H1 (cell line): ENCODE data around the gene FGFBP3. TPM values are rescaled to one million over a fixed set of nuclear protein-coding genes. Genes with fewer than 3 reads are reported as not detected.

Experiments used
- CTCF ChIA-PET: fragments of 300-600 bp; sonication (Branson Sonifier 250); formaldehyde crosslinking; loops from one replicate; lab custom pipeline; 2021; ENCODE audit not compliant: partially characterized antibody; lab: Charles Lee
- POLR2A ChIA-PET: fragments of 300-600 bp; sonication (Branson Sonifier 250); formaldehyde crosslinking; loops from one replicate; lab custom pipeline; 2021; ENCODE audit warnings: inconsistent platforms; ENCODE audit not compliant: partially characterized antibody; lab: Charles Lee
- DNase-seq, 2 experiments: peaks; one replicate each; pipeline versions ENCODE4 v3.0.0 to v3.0.0-alpha.2; 2010 to 2022; ENCODE audit warnings: low spot score in 2 of 2, low read depth in 1 of 2, mixed read lengths in 1 of 2
- FAIRE-seq: peaks from 2 replicates; lab custom pipeline; 2011; peaks lifted over from hg19 to GRCh38; lab: Jason Lieb, UNC
- H2AFZ ChIP-seq: 2 replicates; pipeline ENCODE4 v1.8.1; 2012; ENCODE audit warnings: low read length, inconsistent platforms
- H2AK5ac ChIP-seq: 2 replicates; pipeline ENCODE4 v1.6.1; 2013; ENCODE audit warnings: low read depth, low read length
- H2BK120ac ChIP-seq: replicated peaks from 2 replicates; pipeline ENCODE3; 2013; ENCODE audit warnings: low read depth, low read length, inconsistent platforms
- H2BK12ac ChIP-seq: 2 replicates; pipeline ENCODE4 v1.6.1; 2013; ENCODE audit warnings: low read depth, low read length
- H2BK15ac ChIP-seq: 2 replicates; pipeline ENCODE4 v1.6.1; 2013; ENCODE audit warnings: low read length
- H2BK20ac ChIP-seq: 2 replicates; pipeline ENCODE4 v1.6.1; 2013; ENCODE audit warnings: low read length
- H2BK5ac ChIP-seq: 2 replicates; pipeline ENCODE4 v1.6.1; 2013; ENCODE audit warnings: low read depth, low read length
- H3K14ac ChIP-seq: 2 replicates; pipeline ENCODE4 v1.6.1; 2013; ENCODE audit warnings: inconsistent platforms; ENCODE audit not compliant: insufficient read length
- H3K18ac ChIP-seq: 2 replicates; pipeline ENCODE4 v1.6.1; 2013; ENCODE audit warnings: low read length; ENCODE audit errors: extremely low read depth
- H3K23ac ChIP-seq: 2 replicates; pipeline ENCODE4 v1.6.1; 2013; ENCODE audit warnings: inconsistent platforms; ENCODE audit not compliant: insufficient read length
- H3K23me2 ChIP-seq: 2 replicates; pipeline ENCODE4 v1.6.1; 2013; ENCODE audit warnings: low read depth, low read length
- H3K27ac ChIP-seq: 2 replicates; pipeline ENCODE4 v1.6.1; 2011; ENCODE audit warnings: low read depth, low read length, inconsistent platforms
- H3K27me3 ChIP-seq, 4 experiments: replicated peaks in 1 of 4; 1 replicate in 1 of 4; 2 replicates in 3 of 4; pipeline versions ENCODE4 v1.6.1 to v1.8.1; 2011 to 2013; ENCODE audit warnings: low read length in 3 of 4, mild to moderate bottlenecking in 3 of 4, inconsistent platforms in 2 of 4, mixed read lengths in 2 of 4, moderate library complexity in 1 of 4; ENCODE audit not compliant: control insufficient read depth in 3 of 4, insufficient read depth in 3 of 4; ENCODE audit errors: extremely low read depth in 1 of 4
- H3K36me3 ChIP-seq, 4 experiments: 2 replicates each; pipeline versions ENCODE4 v1.6.1 to v1.8.1; 2011 to 2013; ENCODE audit warnings: mild to moderate bottlenecking in 4 of 4, low read length in 3 of 4, moderate library complexity in 2 of 4, control low read depth in 1 of 4, inconsistent platforms in 1 of 4; ENCODE audit not compliant: insufficient read depth in 4 of 4, control insufficient read depth in 2 of 4
- H3K4ac ChIP-seq: replicated peaks from 2 replicates; pipeline ENCODE3; 2013; ENCODE audit warnings: low read length, low read depth, mixed read lengths, inconsistent platforms; ENCODE audit not compliant: insufficient read length
- H3K4me1 ChIP-seq, 4 experiments: replicated peaks in 1 of 4; 1 replicate in 1 of 4; 2 replicates in 3 of 4; pipeline versions ENCODE4 v1.6.1 to v1.8.1; 2011 to 2013; ENCODE audit warnings: low read length in 3 of 4, inconsistent platforms in 2 of 4, mixed read lengths in 1 of 4; ENCODE audit not compliant: insufficient read depth in 4 of 4, control insufficient read depth in 3 of 4
- H3K4me2 ChIP-seq, 2 experiments: 2 replicates each; pipeline versions ENCODE4 v1.6.1 to v1.8.1; 2011 to 2013; ENCODE audit warnings: low read depth in 2 of 2, low read length in 2 of 2, control low read depth in 1 of 2, inconsistent platforms in 1 of 2, mild to moderate bottlenecking in 1 of 2; ENCODE audit not compliant: insufficient read depth in 1 of 2
- H3K4me3 ChIP-seq, 4 experiments: fragments of 200-600, 300-600 bp in 1 of 4; sonication (generic), shearing (Covaris generic), sonication (Bioruptor Twin) in 1 of 4; 2 replicates each; pipeline versions ENCODE4 v1.5.1 to v1.8.1; 2011 to 2016; ENCODE audit warnings: low read length in 4 of 4, low read depth in 3 of 4, control low read depth in 2 of 4, inconsistent platforms in 2 of 4, mild to moderate bottlenecking in 2 of 4, mixed read lengths in 1 of 4, moderate library complexity in 1 of 4; ENCODE audit not compliant: insufficient read depth in 2 of 4; ENCODE audit errors: extremely low read depth in 1 of 4
- H3K56ac ChIP-seq: replicated peaks from 2 replicates; pipeline ENCODE3; 2013; ENCODE audit warnings: low read depth, mild to moderate bottlenecking, mixed read lengths, low read length, inconsistent platforms; ENCODE audit not compliant: insufficient read length
- H3K79me1 ChIP-seq: 2 replicates; pipeline ENCODE4 v1.6.1; 2013; ENCODE audit warnings: low read depth, low read length, control low read depth
- H3K79me2 ChIP-seq, 2 experiments: 2 replicates each; pipeline versions ENCODE4 v1.6.1 to v1.8.1; 2012 to 2013; ENCODE audit warnings: low read length in 2 of 2, mild to moderate bottlenecking in 2 of 2, inconsistent platforms in 1 of 2; ENCODE audit not compliant: insufficient read depth in 2 of 2, control insufficient read depth in 1 of 2
- H3K9ac ChIP-seq, 4 experiments: replicated peaks in 1 of 4; 1 replicate in 1 of 4; 2 replicates in 3 of 4; pipeline versions ENCODE4 v1.6.1 to v1.8.1; 2011 to 2013; ENCODE audit warnings: low read depth in 3 of 4, low read length in 3 of 4, control low read depth in 2 of 4, mild to moderate bottlenecking in 2 of 4, moderate library complexity in 2 of 4, inconsistent platforms in 1 of 4; ENCODE audit errors: extremely low read depth in 1 of 4
- H3K9me3 ChIP-seq, 2 experiments: 2 replicates each; pipeline versions ENCODE4 v1.6.1 to v1.8.1; 2012 to 2013; ENCODE audit warnings: mild to moderate bottlenecking in 2 of 2, moderate library complexity in 2 of 2, control low read depth in 1 of 2, inconsistent platforms in 1 of 2, low read depth in 1 of 2, low read length in 1 of 2, mixed read lengths in 1 of 2; ENCODE audit not compliant: insufficient read depth in 2 of 2
- H4K20me1 ChIP-seq, 2 experiments: replicated peaks in 1 of 2; 2 replicates each; pipeline versions ENCODE3 to v1.8.1; 2011 to 2013; ENCODE audit warnings: inconsistent platforms in 2 of 2, low read length in 2 of 2, mild to moderate bottlenecking in 1 of 2; ENCODE audit not compliant: insufficient read depth in 2 of 2, control insufficient read depth in 1 of 2
- H4K5ac ChIP-seq: 2 replicates; pipeline ENCODE4 v1.6.1; 2013; ENCODE audit warnings: low read length, low read depth, mixed read lengths, inconsistent platforms; ENCODE audit not compliant: insufficient read length
- H4K8ac ChIP-seq: 2 replicates; pipeline ENCODE4 v1.8.0; 2013; ENCODE audit warnings: mild to moderate bottlenecking, moderate library complexity, low read length, inconsistent platforms; ENCODE audit not compliant: insufficient read depth; ENCODE audit errors: extremely low read depth
- H4K91ac ChIP-seq: replicated peaks from 2 replicates; pipeline ENCODE3; 2013; ENCODE audit warnings: low read length, mixed read lengths, inconsistent platforms; ENCODE audit not compliant: insufficient read length
- CEBPB ChIP-seq: IDR thresholded peaks from 2 replicates; pipeline ENCODE4 v1.6.1; 2012; ENCODE audit warnings: low read depth, low read length
- SIX5 ChIP-seq: IDR thresholded peaks from 2 replicates; pipeline ENCODE4 v1.6.1; 2011; ENCODE audit warnings: mild to moderate bottlenecking, low read depth, low read length
- WGBS, 2 experiments: shearing (Covaris generic) in 1 of 2; methylation state at CpG; one replicate each; pipeline versions ENCODE4 v1.1.6 to v1.1.7; 2013 to 2015; ENCODE audit warnings: low lambda C conversion rate in 2 of 2, mixed read lengths in 2 of 2, inconsistent platforms in 1 of 2, low coverage in 1 of 2, missing lambda C conversion rate in 1 of 2; ENCODE audit not compliant: insufficient replicate concordance in 2 of 2, insufficient coverage in 1 of 2, insufficient read length in 1 of 2; ENCODE audit errors: extremely low coverage in 1 of 2, missing lambda C conversion rate in 1 of 2; 5-methylcytosine and 5-hydroxymethylcytosine counted together
- polyA plus RNA-seq, 7 experiments: library from polyadenylated mRNA; depleted of rRNA in 3 of 7; stranded (reverse) in 5 of 7; unstranded in 2 of 7; fragments of >200 nt in 5 of 7; fragments of 200-250 nt in 2 of 7; gene quantifications; 1 replicate in 5 of 7; 2 replicates in 1 of 7; 4 replicates in 1 of 7; pipeline versions ENCODE4 v1.2.1 to v1.2.3, GENCODE V29; 2011 to 2013; ENCODE audit warnings: missing spikeins in 2 of 7, mixed read lengths in 2 of 7
- total RNA-seq: library from RNA; stranded (reverse); fragmentation: NEBNext Ultra II Directional; extraction: Animal tissue kit (Norgen Biotek cat#: 25700); gene quantifications from 2 replicates; pipeline ENCODE4 v1.2.1, GENCODE V29; 2021

FGFBP3 gene
- total and polyA plus RNA-seq, 2 of the 8 experiments (the other 6 are each of a cell fraction or from before 2014, with no cell fraction given) = 54.6 to 115 TPM

GRCh38 chr10:91865562-91866081 lies 43.7 kb downstream of the FGFBP3 start:
- no peaks in the 10 kb centered on the region for H3K27me3 ChIP-seq
- FAIRE-seq (no peak), DNase-seq (no peak)
- peaks cover 0 to 6% (median 4%) of the 10 kb centered on the region in 4 experiments; a peak in 4 of 7 replicates for H3K4me1 ChIP-seq
- no peak overlapping the region for H3K27ac ChIP-seq
- H3K4ac ChIP-seq = no peak overlapping the region
- H3K79me2 ChIP-seq = no peaks in the 10 kb centered on the region
- no peak overlapping the region for H3K4me2 ChIP-seq
- no peaks in the 10 kb centered on the region for H4K20me1 ChIP-seq
- TF ChIP-seq CEBPB (0 out of 2 replicates have a peak, but pooled peaks have one; percentile 14), SIX5 (no peak)
- no peaks in the 10 kb centered on the region for H3K9me3 ChIP-seq
- H2AFZ ChIP-seq = no peak overlapping the region
- WGBS, 2 experiments = 54% methylated on average over 2 of the region's 2 CpGs; no CpG with 5 or more reads in 1 of the 2 experiments
- ChIA-PET POLR2A (interaction anchor here (0.8 to 1.4 kb wide), 6 partner anchors 11 to 58 kb away, joined by 3 to 6 read pairs (median 4); partner anchors contain the start of genes BTAF1 and FGFBP3), CTCF (interaction anchor here (0.9 to 1.6 kb wide), 7 partner anchors 9 to 986 kb away, joined by 3 to 7 read pairs (median 4); no protein-coding TSS in a partner anchor)
- H2BK20ac ChIP-seq = no peak overlapping the region
- no peaks in the 10 kb centered on the region for H3K79me1 ChIP-seq
- H3K9ac ChIP-seq = no peak overlapping the region
- H2BK5ac ChIP-seq = no peak overlapping the region
- no peak overlapping the region for H4K8ac ChIP-seq
- no peak overlapping the region for H2BK120ac ChIP-seq
- no peak overlapping the region for H3K23ac ChIP-seq
- no peak overlapping the region for H3K18ac ChIP-seq
- H3K14ac ChIP-seq = no peak overlapping the region
- no peaks in the 10 kb centered on the region for H3K23me2 ChIP-seq
- H2BK15ac ChIP-seq = no peak overlapping the region
- no peak overlapping the region for H4K91ac ChIP-seq
- H3K56ac ChIP-seq = no peak overlapping the region
- no peak overlapping the region for H3K4me3 ChIP-seq
- no peak overlapping the region for H2AK5ac ChIP-seq
- no peak overlapping the region for H4K5ac ChIP-seq
- H2BK12ac ChIP-seq = no peak overlapping the region
- peaks cover 0 to 28% (median 9%) of the 10 kb centered on the region in 4 experiments; a peak in 3 of 8 replicates for H3K36me3 ChIP-seq
